GM18508 (cell line): ENCODE results near the gene MBD3.

Experiments used
- ATAC-seq: cut with Tn5 transposase; IDR thresholded peaks from one replicate; pipeline ENCODE4 v1.9.1; 2021; ENCODE audit warnings: moderate number of reproducible peaks; ENCODE audit not compliant: insufficient read depth, unreplicated experiment

Gene MBD3

GRCh38 chr19:1620502-1620901 is 27.8 kb upstream of the MBD3 start:
- ATAC-seq = no peak

GRCh38 chr19:1619703-1620102 is 27.0 kb upstream of the MBD3 start:
- ATAC-seq = no peak

DNA sequence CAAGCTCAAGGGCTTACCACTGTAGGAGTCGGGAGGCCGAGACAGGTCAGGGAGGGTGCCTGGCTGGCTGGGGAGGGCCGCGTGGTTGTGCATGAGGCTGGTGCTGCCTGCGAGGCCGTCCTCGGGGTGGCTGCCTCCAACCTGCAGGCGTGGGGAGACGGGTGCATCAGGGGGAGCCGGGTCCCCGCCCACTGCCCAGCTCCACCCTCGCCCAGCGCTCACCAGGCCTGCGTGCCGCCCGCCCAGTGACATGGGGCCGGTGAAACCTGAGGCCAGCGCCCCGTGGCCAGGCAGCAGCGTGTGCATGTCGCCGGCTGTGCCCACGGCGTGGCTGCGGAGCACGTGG is 26.4 kb upstream of the MBD3 start:
- ATAC-seq = no peak

GRCh38 chr19:1618157-1619093 is 25.8 kb upstream of the MBD3 start:
- no peak for ATAC-seq

- ATAC-seq = no peak
These were observed 24.2 kb upstream of the MBD3 start for GRCh38 chr19:1616875-1617274.

DNA sequence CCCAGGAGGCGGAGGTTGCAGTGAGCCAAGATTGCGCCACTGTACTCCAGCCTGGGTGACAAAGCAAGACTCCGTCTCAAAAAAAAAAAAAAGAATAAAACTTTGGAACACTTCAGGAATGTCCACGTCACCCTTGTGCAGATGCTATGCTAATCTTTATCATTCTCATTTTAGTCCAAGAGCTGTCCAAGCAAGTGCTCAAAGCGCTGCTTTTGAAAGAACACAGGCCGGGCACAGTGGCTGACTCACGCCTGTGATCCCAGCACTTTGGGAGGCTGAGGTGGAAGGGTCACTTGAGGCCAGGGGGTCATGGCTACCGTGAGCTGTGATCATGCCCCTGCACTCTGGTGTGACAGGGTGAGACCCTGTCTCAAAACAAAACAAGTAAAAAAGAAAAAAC is 23.7 kb upstream of the MBD3 start:
- ATAC-seq = no peak

DNA sequence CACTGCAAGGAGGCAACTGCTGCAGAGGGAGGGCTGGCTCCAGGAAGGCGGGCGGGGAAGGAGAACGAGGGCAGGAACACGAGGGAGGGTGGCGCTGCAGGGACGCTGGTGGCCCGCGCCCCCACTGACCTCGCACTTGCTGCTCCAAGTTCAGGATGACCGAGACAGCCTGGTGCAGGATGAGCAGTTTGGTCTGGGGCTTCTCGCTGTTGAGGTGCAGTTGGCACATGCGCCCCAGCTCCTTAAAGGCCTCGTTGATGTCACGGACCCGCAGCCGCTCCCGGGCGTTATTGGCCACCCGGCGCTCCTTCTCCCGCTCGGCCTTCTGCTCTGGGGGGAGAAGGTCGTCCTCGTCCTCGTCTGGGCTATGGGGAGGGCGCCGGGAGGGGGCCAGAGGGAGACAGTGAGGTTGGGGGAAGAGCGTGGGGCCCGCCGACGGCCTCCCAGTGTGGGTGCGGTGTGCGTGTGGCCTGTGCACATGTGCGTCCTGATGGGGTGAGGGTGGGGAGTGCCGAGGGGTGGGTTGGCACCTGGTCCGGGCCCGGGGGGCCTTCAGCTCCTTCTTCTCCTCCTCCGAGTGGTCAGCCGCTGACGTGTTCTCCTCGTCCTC is 22.6 kb upstream of the MBD3 start:
- no peak for ATAC-seq

- no peak for ATAC-seq
These were observed 21.3 kb upstream of the MBD3 start for GRCh38 chr19:1613808-1614570.

GRCh38 chr19:1613146-1613545 is 20.5 kb upstream of the MBD3 start:
- ATAC-seq = no peak

DNA sequence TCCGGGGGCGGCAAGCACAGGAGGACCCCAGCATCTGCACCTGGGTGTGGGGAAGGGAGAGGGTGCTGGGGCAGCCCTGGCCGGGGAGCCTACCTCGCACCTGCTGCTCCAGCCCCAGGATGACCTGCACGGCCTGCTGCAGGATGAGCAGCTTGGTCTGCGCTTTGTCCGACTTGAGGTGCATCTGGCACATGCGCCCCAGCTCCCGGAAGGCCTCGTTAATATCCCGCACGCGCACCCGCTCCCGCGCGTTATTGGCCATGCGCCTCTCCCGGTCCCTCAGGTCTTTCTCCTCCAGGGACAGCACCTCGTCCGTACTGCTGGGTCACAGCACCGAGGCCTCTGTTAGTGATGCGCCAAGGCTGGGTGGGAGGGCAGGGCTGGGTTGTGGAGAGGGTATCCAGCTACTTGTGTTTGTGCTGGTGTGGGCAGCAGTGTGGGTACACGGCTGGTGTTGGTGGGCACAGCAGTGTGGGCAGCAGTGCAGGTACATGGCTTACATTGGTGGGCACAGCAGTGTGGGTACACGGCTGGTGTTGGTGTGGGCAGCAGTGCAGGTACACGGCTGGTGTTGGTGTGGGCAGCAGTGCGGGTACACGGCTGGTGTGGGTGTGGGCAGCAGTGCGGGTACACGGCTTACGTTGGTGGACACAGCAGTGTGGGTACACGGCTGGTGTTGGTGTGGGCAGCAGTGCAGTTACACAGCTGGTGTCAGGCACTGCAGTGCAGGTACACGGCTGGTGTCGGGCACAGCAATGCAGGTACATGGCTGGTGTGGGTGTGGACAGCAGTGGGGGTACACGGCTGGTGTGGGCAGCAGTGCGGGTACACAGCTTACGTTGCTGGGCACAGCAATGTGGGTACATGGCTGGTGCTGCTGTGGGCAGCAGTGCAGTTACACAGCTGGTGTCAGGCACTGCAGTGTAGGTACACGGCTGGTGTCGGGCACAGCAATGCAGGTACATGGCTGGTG is 19.7 kb upstream of the MBD3 start:
- ATAC-seq = no peak

GRCh38 chr19:1611353-1611752 is 18.7 kb upstream of the MBD3 start:
- no peak for ATAC-seq

- ATAC-seq = no peak
These were observed 17.9 kb upstream of the MBD3 start for GRCh38 chr19:1610579-1610978.

DNA sequence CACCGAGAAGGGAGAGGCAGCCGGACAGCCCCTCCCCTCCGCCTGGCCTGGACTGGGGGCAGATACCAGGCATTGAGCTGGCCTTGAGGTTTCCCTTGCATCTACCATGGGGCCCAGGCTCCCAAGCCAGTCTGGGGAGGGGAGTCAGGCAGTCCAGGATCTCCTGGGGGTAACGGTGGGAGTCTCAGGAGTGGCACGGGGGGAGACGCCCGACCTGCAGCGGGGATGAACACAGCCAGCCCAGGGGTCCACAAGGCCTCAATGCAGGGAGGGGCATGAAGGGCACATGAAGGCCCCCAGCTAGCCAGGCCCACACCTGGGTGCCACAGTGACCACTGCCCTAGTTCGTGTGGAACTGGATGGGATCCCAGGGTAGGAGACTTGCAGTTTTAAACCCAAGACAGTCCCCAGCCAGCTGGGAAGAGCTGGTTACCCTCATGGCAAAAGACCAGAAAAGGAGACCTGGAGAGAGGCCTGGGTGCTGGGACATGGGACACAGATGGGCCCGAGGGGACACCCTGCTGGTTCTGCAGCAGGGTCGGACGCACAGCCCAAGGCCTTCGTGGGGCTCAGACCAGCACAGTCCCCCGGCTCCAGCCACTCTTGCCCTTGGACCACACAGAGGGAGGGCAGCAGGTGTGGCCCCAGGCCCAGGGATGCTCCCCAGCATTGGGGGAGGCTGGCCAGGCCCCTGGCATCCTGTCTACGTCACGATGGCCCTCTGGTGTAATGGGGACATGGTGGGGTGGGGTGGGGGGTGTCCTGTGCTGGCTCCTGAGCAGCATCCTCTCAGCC is 17.2 kb upstream of the MBD3 start:
- no peak for ATAC-seq

DNA sequence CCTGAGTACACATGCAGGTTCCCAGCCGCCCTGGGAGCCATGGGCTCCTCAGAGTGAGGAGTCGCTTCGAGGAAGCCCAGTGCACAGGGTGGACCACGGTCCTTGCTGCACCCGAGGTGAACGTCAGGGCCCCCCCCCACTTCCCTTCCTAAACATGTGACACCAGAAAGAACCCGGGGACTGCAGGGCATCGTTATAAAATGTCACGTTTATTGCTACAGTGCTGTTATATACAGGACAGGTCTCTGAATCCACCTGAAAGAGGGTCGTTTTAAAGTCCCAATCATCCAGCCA is 16.4 kb upstream of the MBD3 start:
- ATAC-seq = no peak

- ATAC-seq = no peak
These were observed 15.9 kb upstream of the MBD3 start for GRCh38 chr19:1608359-1609102.

GRCh38 chr19:1606138-1606651 is 13.5 kb upstream of the MBD3 start:
- no peak for ATAC-seq

GRCh38 chr19:1605236-1606137 is 12.8 kb upstream of the MBD3 start, which contains the start of gene UQCR11:
Gene UQCR11 (minus strand): TSS chr19:1605462. CDS start chr19:1605409, 53 bp downstream.
- no peak for ATAC-seq
